ENCODE measurements around the gene FHIP1A.

FHIP1A gene

DNA sequence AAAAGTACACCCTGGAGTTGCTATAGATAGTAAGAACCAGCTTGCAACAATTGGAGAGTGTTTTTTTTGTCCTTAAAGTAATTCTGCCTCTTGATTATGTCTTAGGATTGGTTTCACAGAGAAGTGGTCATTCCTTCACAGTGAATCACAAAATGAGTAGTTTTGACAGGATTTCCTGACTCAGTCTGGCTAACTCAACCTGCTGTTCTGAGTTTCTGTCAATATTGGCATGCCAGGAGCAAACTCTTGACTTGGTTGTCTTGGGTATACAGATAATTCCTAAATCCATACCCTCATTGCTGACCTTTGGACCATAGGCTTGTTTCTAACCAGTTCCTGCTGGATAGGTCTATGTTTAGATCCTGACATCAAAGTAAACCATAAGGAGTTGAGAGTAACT is 9.4 kb downstream of the FHIP1A start:
- DNase-seq = no peak

DNA sequence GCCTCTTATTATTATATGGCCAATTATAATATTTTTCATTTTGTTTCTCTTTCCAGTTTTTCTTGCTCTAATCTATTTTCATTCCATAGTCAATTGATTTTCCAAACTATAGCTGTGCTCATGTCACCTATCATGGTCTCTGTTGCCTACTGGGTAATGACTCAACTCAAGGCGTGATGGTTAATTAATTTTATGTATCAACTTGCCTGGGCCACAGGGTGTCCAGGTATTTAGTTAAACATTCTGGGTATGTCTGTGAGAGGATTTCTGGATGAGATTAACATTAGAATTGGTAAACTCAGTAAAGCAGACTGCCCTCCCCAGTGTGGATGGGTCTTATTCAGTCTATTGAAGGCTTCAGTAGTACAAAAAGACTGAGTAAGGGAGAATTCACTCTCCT is 9.9 kb downstream of the FHIP1A start:
- DNase-seq = no peak

- DNase-seq = no peak
Observed at GRCh38 chr4:151420250-151420807, 11.4 kb downstream of the FHIP1A start.

- no peak for DNase-seq
Observed at GRCh38 chr4:151422854-151423253, 13.9 kb downstream of the FHIP1A start.

- no peak for DNase-seq
Observed at GRCh38 chr4:151426513-151426912, 17.5 kb downstream of the FHIP1A start.

GRCh38 chr4:151427266-151427665 is 18.3 kb downstream of the FHIP1A start:
- DNase-seq = no peak

DNA sequence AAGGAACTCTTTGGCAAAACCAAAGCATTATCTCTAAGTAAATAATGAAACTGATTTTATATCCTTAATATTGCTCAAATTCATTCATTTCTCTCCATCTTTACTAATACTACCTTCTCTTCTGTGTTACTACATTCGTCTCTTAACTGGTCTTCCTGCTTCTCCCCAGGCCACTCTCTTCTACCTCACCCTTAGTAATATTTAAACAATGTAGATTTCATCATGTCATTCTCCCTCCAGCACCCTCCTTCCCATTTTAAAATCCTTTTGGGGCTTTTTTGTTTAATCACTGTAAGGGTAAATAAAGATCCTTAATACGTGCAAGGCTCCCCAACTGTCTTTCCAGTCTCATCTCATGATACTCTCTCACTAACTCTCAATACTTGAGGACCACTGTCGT is 19.4 kb downstream of the FHIP1A start:
- no peak for DNase-seq

GRCh38 chr4:151429957-151430570 is 21.1 kb downstream of the FHIP1A start:
- no peak for DNase-seq

GRCh38 chr4:151430740-151431457 is 21.9 kb downstream of the FHIP1A start:
- no peak for DNase-seq

DNA sequence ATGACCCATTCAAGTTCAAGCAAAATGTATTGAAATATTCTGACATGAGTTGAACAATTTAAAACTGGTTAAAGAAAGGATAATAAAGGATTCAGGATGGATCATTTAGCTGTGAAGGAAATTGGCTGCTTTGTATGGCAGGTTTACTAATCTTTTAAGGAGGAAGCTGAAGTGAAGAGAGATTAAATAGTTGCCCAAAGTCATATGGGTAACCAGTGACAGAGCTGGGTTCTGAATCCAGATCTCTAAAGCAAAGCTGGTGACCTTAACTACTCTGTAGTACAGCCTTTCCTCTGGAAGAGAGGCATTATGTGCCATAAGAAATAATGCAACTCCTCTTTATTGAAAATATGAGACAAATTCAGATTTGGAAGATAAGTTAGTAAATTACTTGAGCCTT is 22.8 kb downstream of the FHIP1A start:
- no peak for DNase-seq

DNA sequence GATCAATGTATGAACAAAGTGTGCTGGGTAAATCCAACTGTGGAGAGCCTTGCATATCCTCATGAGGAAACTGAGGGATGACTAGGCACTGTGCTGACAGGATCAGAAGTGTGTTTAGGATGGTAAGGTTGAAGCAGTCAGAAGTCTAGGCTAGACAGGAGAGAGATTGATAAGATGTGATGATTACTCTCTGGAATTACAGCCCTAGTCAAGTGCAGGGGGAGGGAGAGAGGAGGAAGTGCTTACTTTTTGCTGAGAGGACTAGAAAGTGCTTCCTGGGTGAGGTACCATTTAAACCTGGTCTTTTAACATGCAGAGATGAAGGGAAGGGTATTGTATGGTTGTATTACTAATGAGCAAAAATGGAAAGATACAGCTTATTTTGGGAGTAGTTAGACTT is 23.7 kb downstream of the FHIP1A start:
- DNase-seq = no peak

GRCh38 chr4:151434183-151434860 is 25.3 kb downstream of the FHIP1A start:
- no peak for DNase-seq

GRCh38 chr4:151436093-151436518 is 27.1 kb downstream of the FHIP1A start:
- DNase-seq = no peak

DNA sequence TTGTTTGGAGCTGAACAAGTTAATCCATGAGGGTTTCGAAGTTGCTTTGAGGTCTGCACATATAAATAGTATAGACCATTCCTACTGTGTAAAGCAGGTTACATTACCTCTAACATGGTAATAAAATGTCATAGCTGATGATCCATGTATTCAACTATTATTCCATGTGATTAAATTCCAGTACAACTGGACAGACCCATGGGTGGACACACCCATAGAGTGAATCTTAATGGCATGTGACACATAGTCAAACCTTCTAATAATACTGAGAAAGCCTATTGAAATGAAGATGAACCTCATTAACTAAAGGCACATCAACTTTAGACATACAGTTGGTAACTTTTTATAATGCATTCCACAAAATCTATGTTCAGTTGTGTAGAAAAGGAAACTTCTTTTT is 28.5 kb downstream of the FHIP1A start:
- no peak for DNase-seq

DNA sequence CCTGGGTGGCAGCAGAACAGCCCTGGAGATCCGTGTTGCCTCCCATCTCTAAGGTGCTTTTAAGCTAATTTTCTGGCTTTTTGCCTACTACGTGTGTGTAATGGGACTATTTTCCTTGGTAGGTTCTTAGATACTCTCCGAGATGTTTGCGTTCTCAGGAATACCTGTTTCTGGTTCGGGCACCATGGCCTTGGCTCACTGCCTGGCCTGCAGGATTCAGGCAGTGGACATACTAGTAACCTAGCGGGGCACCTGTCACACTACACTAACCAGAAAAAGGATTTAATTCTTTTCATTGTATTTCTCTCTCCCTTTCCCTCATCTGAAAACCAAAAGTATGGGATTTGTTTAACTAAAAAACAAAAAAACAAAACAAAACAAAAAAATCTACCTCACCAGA is 29.2 kb downstream of the FHIP1A start:
- no peak for DNase-seq

- DNase-seq = no peak
Observed at GRCh38 chr4:151439320-151439719, 30.3 kb downstream of the FHIP1A start.

- no peak for DNase-seq
Observed at GRCh38 chr4:151442002-151442401, 33.0 kb downstream of the FHIP1A start.

DNA sequence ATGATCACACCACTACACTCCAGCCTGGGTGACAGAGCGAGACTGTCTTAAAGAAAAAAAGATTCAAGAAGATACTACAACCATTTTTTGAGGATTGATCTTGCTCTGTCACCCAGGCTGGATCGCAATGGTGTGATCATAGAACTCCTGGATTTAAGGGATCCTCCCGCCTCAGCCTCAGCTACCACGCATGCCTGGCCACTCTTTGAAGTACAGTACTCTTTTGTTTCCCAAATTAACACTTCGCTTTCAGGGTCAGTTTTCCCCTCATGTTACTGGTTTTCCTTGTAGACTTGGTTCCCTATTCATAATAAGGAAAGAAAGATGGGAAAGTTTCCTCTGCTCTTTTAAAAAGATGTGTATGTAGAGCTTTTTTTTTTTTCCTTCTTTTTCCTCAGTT is 34.3 kb downstream of the FHIP1A start:
- no peak for DNase-seq

DNA sequence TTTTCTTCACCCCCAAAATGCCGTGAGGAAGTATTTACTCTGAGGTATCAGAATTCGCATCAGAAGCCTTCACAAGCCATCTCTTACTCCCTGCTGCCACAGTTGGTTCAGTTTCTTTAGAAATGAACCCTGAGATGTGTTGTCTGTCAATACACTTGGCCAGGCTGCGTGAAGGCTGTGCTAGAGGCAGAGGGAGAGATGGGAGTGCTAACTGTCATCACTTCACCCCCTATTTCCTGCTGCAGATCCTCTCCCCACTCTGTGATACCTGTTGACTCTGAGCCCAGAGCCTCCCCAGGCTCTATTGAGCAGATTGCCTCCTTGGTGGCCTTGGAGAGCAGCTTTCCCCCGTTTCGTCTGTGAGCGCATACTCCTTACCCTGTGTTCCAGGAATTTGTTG is 34.8 kb downstream of the FHIP1A start:
- DNase-seq = no peak

GRCh38 chr4:151446208-151446607 is 37.2 kb downstream of the FHIP1A start:
- no peak for DNase-seq

DNA sequence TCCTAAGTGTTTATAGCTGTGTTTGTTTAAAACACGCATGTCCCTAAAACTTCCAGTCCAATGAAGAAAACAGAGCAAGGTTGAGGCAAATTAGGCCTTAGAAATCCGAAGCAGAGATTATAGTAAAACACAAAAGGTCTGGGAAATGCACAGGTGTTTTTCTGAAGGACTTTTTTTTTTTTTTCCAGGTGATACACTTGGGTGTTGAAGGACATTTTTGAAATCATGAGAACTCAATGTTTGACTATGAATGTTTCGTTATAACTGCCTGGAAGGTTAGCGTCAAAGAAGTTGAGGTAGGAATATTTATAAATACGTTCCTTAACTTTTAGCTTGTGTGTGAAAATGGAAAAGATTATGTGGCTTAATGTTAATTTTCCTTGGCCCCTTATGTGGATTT is 45.5 kb downstream of the FHIP1A start:
- no peak for DNase-seq

DNA sequence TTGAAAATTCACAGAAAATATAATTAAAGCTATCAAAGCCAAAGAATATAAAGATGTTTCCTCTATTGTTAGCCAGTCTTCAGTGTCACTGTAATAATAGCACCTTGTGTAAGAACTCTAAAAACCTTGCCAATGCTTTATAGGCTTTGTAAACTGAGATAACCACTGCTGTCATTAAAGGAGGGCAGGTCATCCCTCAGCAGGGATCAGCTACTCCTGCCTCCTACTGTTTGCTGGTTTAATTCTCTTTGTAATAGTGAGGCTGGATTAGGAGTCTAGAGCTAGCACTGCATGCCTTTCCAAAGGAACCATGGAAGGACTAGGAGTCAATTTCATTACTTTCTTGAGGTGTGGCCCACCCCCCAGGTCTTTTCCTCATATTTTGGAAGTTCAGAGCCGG is 46.2 kb downstream of the FHIP1A start:
- no peak for DNase-seq

- DNase-seq = no peak
Observed at GRCh38 chr4:151458148-151458547, 49.2 kb downstream of the FHIP1A start.
